Endothelial cell of umbilical vein (primary cell): Measurements from ENCODE around the gene MED26. TPM values are rescaled to one million over a fixed set of nuclear protein-coding genes. Genes with fewer than 3 reads are reported as not detected.

Source experiments
- BruUV-seq: library from RNA; stranded (reverse); fragments of 400-500 nt; replicated peaks from 2 replicates; lab custom pipeline; 2021; lab: Mats Ljungman, UMichigan
- CTCF ChIA-PET: fragments of 300-600, 350-600 bp; sonication (Branson Sonifier 250); formaldehyde crosslinking; loops from one replicate; lab custom pipeline; 2021; ENCODE audit warnings: antibody characterized with exemption, inconsistent platforms; lab: Charles Lee
- POLR2A ChIA-PET: fragments of 300-600, 350-600 bp; sonication (Branson Sonifier 250); formaldehyde crosslinking; loops from one replicate; lab custom pipeline; 2021; ENCODE audit warnings: antibody characterized with exemption, inconsistent platforms; lab: Charles Lee
- DNase-seq: peaks from one replicate; pipeline ENCODE4 v3.0.0-alpha.2; 2011; ENCODE audit warnings: low read depth, low spot score
- FAIRE-seq: peaks from 2 replicates; lab custom pipeline; 2011; peaks lifted over from hg19 to GRCh38; lab: Jason Lieb, UNC
- H2AFZ ChIP-seq: 2 replicates; pipeline ENCODE4 v1.6.0; 2012; ENCODE audit warnings: low read depth, low read length, control low read depth, inconsistent platforms
- H3K27ac ChIP-seq: 2 replicates; pipeline ENCODE4 v1.5.1; 2011; ENCODE audit warnings: low read depth, mild to moderate bottlenecking, control low read depth, low read length, moderate library complexity; ENCODE audit not compliant: insufficient read depth
- H3K27me3 ChIP-seq, 2 experiments: 2 replicates each; pipeline versions ENCODE4 v1.6.0 to v1.6.1; 2011; ENCODE audit warnings: low read length in 2 of 2, mixed read lengths in 1 of 2; ENCODE audit not compliant: control insufficient read depth in 2 of 2, insufficient read depth in 2 of 2
- H3K36me3 ChIP-seq, 2 experiments: 2 replicates in 1 of 2; 3 replicates in 1 of 2; pipeline ENCODE4 v1.5.1; 2011; ENCODE audit warnings: low read length in 2 of 2, mild to moderate bottlenecking in 1 of 2, moderate library complexity in 1 of 2; ENCODE audit not compliant: control insufficient read depth in 2 of 2, insufficient read depth in 2 of 2; ENCODE audit errors: extremely low read depth in 1 of 2
- H3K4me1 ChIP-seq: 3 replicates; pipeline ENCODE4 v1.5.1; 2011; ENCODE audit warnings: mild to moderate bottlenecking, low read length; ENCODE audit not compliant: control insufficient read depth, insufficient read depth; ENCODE audit errors: extremely low read depth
- H3K4me2 ChIP-seq: 2 replicates; pipeline ENCODE4 v1.6.1; 2011; ENCODE audit warnings: low read length, control low read depth, mixed read lengths; ENCODE audit not compliant: insufficient read depth
- H3K4me3 ChIP-seq, 3 experiments: fragments of 200-600 bp in 1 of 3; sonication (generic), shearing (Covaris generic) in 1 of 3; replicated peaks in 1 of 3; 2 replicates each; pipeline ENCODE4 v1.5.1; 2011 to 2016; ENCODE audit warnings: control low read depth in 3 of 3, low read length in 3 of 3, mild to moderate bottlenecking in 2 of 3, inconsistent platforms in 1 of 3, low read depth in 1 of 3, moderate library complexity in 1 of 3; ENCODE audit not compliant: insufficient read depth in 1 of 3
- H3K79me2 ChIP-seq: 2 replicates; pipeline ENCODE4 v1.6.0; 2012; ENCODE audit warnings: low read length, inconsistent platforms; ENCODE audit not compliant: control insufficient read depth, insufficient read depth
- H3K9ac ChIP-seq: replicated peaks from 2 replicates; pipeline ENCODE3; 2011; ENCODE audit warnings: low read length, control low read depth; ENCODE audit not compliant: insufficient read depth; ENCODE audit errors: extremely low read depth
- H3K9me1 ChIP-seq: replicated peaks from 3 replicates; pipeline ENCODE4 v1.6.0; 2011; ENCODE audit warnings: mild to moderate bottlenecking, low read length; ENCODE audit not compliant: control insufficient read depth, insufficient read depth; ENCODE audit errors: extremely low read depth
- H3K9me3 ChIP-seq: replicated peaks from 2 replicates; pipeline ENCODE4 v1.5.1; 2012; ENCODE audit warnings: low read length, inconsistent platforms; ENCODE audit not compliant: control insufficient read depth, insufficient read depth
- H4K20me1 ChIP-seq: replicated peaks from 2 replicates; pipeline ENCODE3; 2011; ENCODE audit warnings: mild to moderate bottlenecking, low read length; ENCODE audit not compliant: control insufficient read depth, insufficient read depth; ENCODE audit errors: extremely low read depth
- EZH2 ChIP-seq: IDR thresholded peaks from 2 replicates; pipeline ENCODE4 v1.6.1; 2012; ENCODE audit warnings: borderline replicate concordance, low read depth, mild to moderate bottlenecking, moderate library complexity, low read length, inconsistent platforms; ENCODE audit not compliant: severe bottlenecking
- FOS ChIP-seq: IDR thresholded peaks from 2 replicates; pipeline ENCODE4 v1.6.1; 2011; ENCODE audit warnings: mild to moderate bottlenecking, low read length, moderate library complexity, borderline replicate concordance; ENCODE audit not compliant: insufficient read depth
- GATA2 ChIP-seq: IDR thresholded peaks from 2 replicates; pipeline ENCODE4 v1.7.0; 2011; ENCODE audit warnings: low read depth, mild to moderate bottlenecking, moderate library complexity, mixed read lengths, low read length; ENCODE audit not compliant: insufficient read length, insufficient read depth
- JUN ChIP-seq: IDR thresholded peaks from 2 replicates; pipeline ENCODE4 v1.6.1; 2011; ENCODE audit warnings: borderline replicate concordance, low read depth; ENCODE audit not compliant: insufficient read length, insufficient read depth
- MAX ChIP-seq: IDR thresholded peaks from 2 replicates; pipeline ENCODE4 v1.6.1; 2011; ENCODE audit not compliant: insufficient read depth, insufficient read length
- MYC ChIP-seq: IDR thresholded peaks from one replicate; pipeline ENCODE4 v1.6.1; 2011; ENCODE audit warnings: mild to moderate bottlenecking, low read depth, low read length
- POLR2A ChIP-seq: IDR thresholded peaks from 2 replicates; pipeline ENCODE4 v1.6.1; 2012; ENCODE audit warnings: low read depth, mild to moderate bottlenecking, control low read depth, low read length
- POLR2AphosphoS5 ChIP-seq: IDR thresholded peaks from 2 replicates; pipeline ENCODE4 v1.6.1; 2012; ENCODE audit warnings: low read depth, mild to moderate bottlenecking, control low read depth, low read length, moderate library complexity; ENCODE audit not compliant: insufficient read depth
- dilution Hi-C: fragments of 300-500 bp; cut with MboI; formaldehyde crosslinking; loops from one replicate; pipeline ENCODE4 v1.15.0; 2019; ENCODE audit warnings: low sequenced_read_pairs; ENCODE audit not compliant: extremely low pct_ligation_motif_present
- intact Hi-C: fragments of 100-400 bp; cut with micrococcal nuclease; formaldehyde crosslinking; loops from one replicate; pipeline ENCODE4 v1.10.0; 2022
- polyA plus RNA-seq, 4 experiments: library from polyadenylated mRNA; depleted of rRNA in 3 of 4; stranded (reverse) in 3 of 4; unstranded in 1 of 4; fragments of >200 nt; gene quantifications; 2 replicates each; pipeline versions ENCODE4 v1.2.1 to v1.2.3, GENCODE V29; 2011 to 2012; ENCODE audit warnings: missing spikeins in 1 of 4
- total RNA-seq: library from RNA; stranded (reverse); gene quantifications from 2 replicates; pipeline ENCODE4 v1.2.3, GENCODE V29; 2021
- TF ChIP-seq, protein P1 (sequence below), 2 donors: IDR thresholded peaks; 1 replicate in 1 of 2; 2 replicates in 1 of 2; pipeline ENCODE4 v1.5.1; 2011; ENCODE audit warnings: low read length in 2 of 2, mild to moderate bottlenecking in 2 of 2, moderate library complexity in 2 of 2, control low read depth in 1 of 2, inconsistent platforms in 1 of 2, low read depth in 1 of 2; ENCODE audit not compliant: insufficient read depth in 1 of 2; ENCODE audit errors: extremely low read depth in 1 of 2

MED26 gene
- total and polyA plus RNA-seq, 2 donors (not counting 3 experiments of a cell fraction or from before 2014, with no cell fraction given), result 5.6 to 13.4 TPM

DNA sequence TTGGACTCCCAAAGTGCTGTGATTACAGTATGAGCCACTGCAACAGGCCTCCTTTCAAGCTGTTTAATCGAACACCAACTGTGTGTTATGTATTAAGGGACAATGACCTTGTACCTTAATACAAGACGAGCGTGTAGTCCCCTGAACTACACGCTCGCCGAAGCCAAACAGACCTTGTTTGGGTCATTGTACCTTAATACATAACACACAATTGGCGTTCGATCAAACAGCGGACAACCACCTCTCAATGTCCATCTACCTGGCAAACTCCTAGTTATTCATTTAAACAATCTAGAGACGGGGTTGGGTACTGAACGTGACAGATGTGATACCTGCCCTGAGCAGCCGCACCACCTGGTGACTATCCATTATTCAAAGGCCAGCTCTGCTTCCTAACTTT is 87.1 kb downstream of the MED26 start:
- FAIRE-seq (no peak), DNase-seq (no peak)
- Histone ChIP-seq H3K79me2 (peaks cover 70% of the 10 kb centered on the region), H3K9me3 (no peaks in the 10 kb centered on the region), H3K27me3 (no peaks in the 10 kb centered on the region), H3K4me3 (peak overlapping the region in 2 of 3 experiments; percentile 66 to 85), H2AFZ (no peak overlapping the region), H3K36me3 (peaks cover 9 to 16% of the 10 kb centered on the region in 2 experiments), H3K27ac (peak overlapping the region; percentile 70), H3K9me1 (no peaks in the 10 kb centered on the region), H3K4me2 (peak overlapping the region; percentile 80), H3K4me1 (peaks cover 12% of the 10 kb centered on the region), H3K9ac (peak overlapping the region; percentile 94), H4K20me1 (no peaks in the 10 kb centered on the region)
- dilution Hi-C loops, result no loop called here
- BruUV-seq, result no TSS peak
- intact Hi-C loops, result loop anchor here (1.0 to 5.0 kb wide), 2 partner anchors 87 to 104 kb away; partner anchors contain the start of gene MED26
- CTCF ChIA-PET, result no interaction called here
- TF ChIP-seq, protein P1, sequence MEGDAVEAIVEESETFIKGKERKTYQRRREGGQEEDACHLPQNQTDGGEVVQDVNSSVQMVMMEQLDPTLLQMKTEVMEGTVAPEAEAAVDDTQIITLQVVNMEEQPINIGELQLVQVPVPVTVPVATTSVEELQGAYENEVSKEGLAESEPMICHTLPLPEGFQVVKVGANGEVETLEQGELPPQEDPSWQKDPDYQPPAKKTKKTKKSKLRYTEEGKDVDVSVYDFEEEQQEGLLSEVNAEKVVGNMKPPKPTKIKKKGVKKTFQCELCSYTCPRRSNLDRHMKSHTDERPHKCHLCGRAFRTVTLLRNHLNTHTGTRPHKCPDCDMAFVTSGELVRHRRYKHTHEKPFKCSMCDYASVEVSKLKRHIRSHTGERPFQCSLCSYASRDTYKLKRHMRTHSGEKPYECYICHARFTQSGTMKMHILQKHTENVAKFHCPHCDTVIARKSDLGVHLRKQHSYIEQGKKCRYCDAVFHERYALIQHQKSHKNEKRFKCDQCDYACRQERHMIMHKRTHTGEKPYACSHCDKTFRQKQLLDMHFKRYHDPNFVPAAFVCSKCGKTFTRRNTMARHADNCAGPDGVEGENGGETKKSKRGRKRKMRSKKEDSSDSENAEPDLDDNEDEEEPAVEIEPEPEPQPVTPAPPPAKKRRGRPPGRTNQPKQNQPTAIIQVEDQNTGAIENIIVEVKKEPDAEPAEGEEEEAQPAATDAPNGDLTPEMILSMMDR (IDR thresholded peaks at IDR 0.05; ENCODE audit: extremely low read depth in 1 of 2, insufficient read depth in 1 of 2, low read depth in 1 of 2, low read length in 2 of 2), result no peak
- no peak for TF ChIP-seq MAX
- TF ChIP-seq POLR2A, result no peak
- POLR2A ChIA-PET, result no interaction called here

- Histone ChIP-seq H4K20me1 (no peaks in the 10 kb centered on the region), H2AFZ (no peak overlapping the region), H3K9ac (no peak overlapping the region), H3K79me2 (peaks cover 62% of the 10 kb centered on the region), H3K9me1 (no peaks in the 10 kb centered on the region), H3K27me3 (no peaks in the 10 kb centered on the region), H3K27ac (no peak overlapping the region), H3K4me2 (no peak overlapping the region), H3K36me3 (peaks cover 19 to 46% of the 10 kb centered on the region in 2 experiments), H3K9me3 (no peaks in the 10 kb centered on the region), H3K4me1 (peaks cover 7% of the 10 kb centered on the region), H3K4me3 (no peak overlapping the region)
- dilution Hi-C loops (no loop called here), intact Hi-C loops (no loop called here)
- DNase-seq (no peak), FAIRE-seq (no peak)
- POLR2A ChIA-PET, result no interaction called here
- no TSS peak for BruUV-seq
- CTCF ChIA-PET, result no interaction called here
- TF ChIP-seq MAX (no peak), GATA2 (no peak), JUN (no peak), FOS (no peak), EZH2 (no peak), POLR2AphosphoS5 (no peak), MYC (no peak), POLR2A (no peak)
- TF ChIP-seq, protein P1 (IDR thresholded peaks at IDR 0.05; ENCODE audit: extremely low read depth in 1 of 2, insufficient read depth in 1 of 2, low read depth in 1 of 2, low read length in 2 of 2), result no peak
Observed at GRCh38 chr19:16537111-16537510, 90.9 kb downstream of the MED26 start.
